GM19324 (cell line): ENCODE results near the gene PTGIS.
A peak's percentile ranks its signal among the peaks of the same experiment; 100 is the strongest.
"Not testable (repeated sequence)": the region's sequence is repeated elsewhere in the genome, so short reads cannot be mapped to it uniquely, and the experiment has no call there.

Experiments used
- ATAC-seq: cut with Tn5 transposase; IDR thresholded peaks from one replicate; pipeline ENCODE4 v1.9.1; 2021; ENCODE audit warnings: mild to moderate bottlenecking, moderate library complexity; ENCODE audit not compliant: unreplicated experiment, low FRiP score

Gene PTGIS

GRCh38 chr20:49567421-49568277 is at the start of gene PTGIS:
TSS of gene PTGIS (minus strand) at chr20:49568137. CDS start at chr20:49568116, 21 bp downstream.
- ATAC-seq: no peak

- ATAC-seq: not testable (repeated sequence)
Measured at GRCh38 chr20:49617394-49617793, 49.5 kb upstream of the PTGIS start.

- no peak for ATAC-seq
Measured at GRCh38 chr20:49616154-49617007, 48.4 kb upstream of the PTGIS start.

GRCh38 chr20:49615401-49616153 is 47.6 kb upstream of the PTGIS start:
- no peak for ATAC-seq

- not testable (repeated sequence) for ATAC-seq
Measured at GRCh38 chr20:49615051-49615400, 47.1 kb upstream of the PTGIS start.

- no peak for ATAC-seq
Measured at GRCh38 chr20:49614338-49615050, 46.6 kb upstream of the PTGIS start.

- ATAC-seq: no peak
Measured at GRCh38 chr20:49612127-49612738, 44.3 kb upstream of the PTGIS start.

GRCh38 chr20:49611539-49612126 is 43.7 kb upstream of the PTGIS start:
- not testable (repeated sequence) for ATAC-seq

GRCh38 chr20:49610691-49611538 is 43.0 kb upstream of the PTGIS start:
- peak; percentile 55 for ATAC-seq

- ATAC-seq: peak; percentile 54
Measured at GRCh38 chr20:49608752-49609670, 41.1 kb upstream of the PTGIS start.

- ATAC-seq: no peak
Measured at GRCh38 chr20:49607568-49607967, 39.6 kb upstream of the PTGIS start.

- no peak for ATAC-seq
Measured at GRCh38 chr20:49603209-49603627, 35.3 kb upstream of the PTGIS start.

GRCh38 chr20:49602345-49603208 is 34.6 kb upstream of the PTGIS start:
- no peak for ATAC-seq

- no peak for ATAC-seq
Measured at GRCh38 chr20:49601153-49601924, 33.4 kb upstream of the PTGIS start.

GRCh38 chr20:49599746-49600113 is 31.8 kb upstream of the PTGIS start:
- no peak for ATAC-seq
